ENCODE measurements around the gene XYLB.

XYLB gene

DNA sequence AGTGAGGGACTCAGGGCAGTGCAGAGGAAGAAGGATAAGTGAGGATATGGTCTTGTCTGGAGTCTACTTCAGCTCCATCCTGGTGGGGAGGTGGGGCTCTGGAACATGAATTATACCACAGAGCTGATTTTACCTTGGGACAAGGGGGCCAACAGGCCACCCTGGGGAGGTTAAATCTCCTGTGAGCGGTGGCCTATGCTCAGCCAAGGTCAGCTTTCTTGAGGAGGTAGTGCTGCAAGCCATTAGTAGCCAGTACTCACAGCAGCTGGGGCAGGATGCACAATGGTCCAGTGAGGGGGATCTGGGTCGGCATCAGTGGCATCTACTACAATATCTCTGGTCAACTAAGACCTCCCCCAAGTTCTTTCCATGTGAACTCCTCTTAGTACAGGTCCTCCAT, 49.7 kb downstream of the XYLB start:
- no peak for TF ChIP-seq EZH2 (optimal IDR thresholded peaks at IDR 0.05; ENCODE audit: low read depth, low read length)
- TF ChIP-seq, protein P1, sequence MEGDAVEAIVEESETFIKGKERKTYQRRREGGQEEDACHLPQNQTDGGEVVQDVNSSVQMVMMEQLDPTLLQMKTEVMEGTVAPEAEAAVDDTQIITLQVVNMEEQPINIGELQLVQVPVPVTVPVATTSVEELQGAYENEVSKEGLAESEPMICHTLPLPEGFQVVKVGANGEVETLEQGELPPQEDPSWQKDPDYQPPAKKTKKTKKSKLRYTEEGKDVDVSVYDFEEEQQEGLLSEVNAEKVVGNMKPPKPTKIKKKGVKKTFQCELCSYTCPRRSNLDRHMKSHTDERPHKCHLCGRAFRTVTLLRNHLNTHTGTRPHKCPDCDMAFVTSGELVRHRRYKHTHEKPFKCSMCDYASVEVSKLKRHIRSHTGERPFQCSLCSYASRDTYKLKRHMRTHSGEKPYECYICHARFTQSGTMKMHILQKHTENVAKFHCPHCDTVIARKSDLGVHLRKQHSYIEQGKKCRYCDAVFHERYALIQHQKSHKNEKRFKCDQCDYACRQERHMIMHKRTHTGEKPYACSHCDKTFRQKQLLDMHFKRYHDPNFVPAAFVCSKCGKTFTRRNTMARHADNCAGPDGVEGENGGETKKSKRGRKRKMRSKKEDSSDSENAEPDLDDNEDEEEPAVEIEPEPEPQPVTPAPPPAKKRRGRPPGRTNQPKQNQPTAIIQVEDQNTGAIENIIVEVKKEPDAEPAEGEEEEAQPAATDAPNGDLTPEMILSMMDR (IDR thresholded peaks at IDR 0.05; ENCODE audit: low read length): no peak
- TF ChIP-seq EZH2phosphoT487 (IDR thresholded peaks at IDR 0.05; ENCODE audit: low read length): no peak
- no peaks in the 10 kb centered on the region for H3K36me3 ChIP-seq (replicated peaks; ENCODE audit: insufficient read depth, low read length)
- no peaks in the 10 kb centered on the region for H3K4me1 ChIP-seq (ENCODE audit: low read length)
- H3F3A ChIP-seq (ENCODE audit: insufficient read depth, low read length): no peaks in the 10 kb centered on the region
- H4K20me1 ChIP-seq (ENCODE audit: insufficient read depth, low read length): no peaks in the 10 kb centered on the region
- no peak overlapping the region for H2AFZ ChIP-seq (ENCODE audit: low read length)
- no peak overlapping the region for H3K4me2 ChIP-seq (ENCODE audit: low read depth, low read length)
- no peak for DNase-seq
- H3K9me2 ChIP-seq (replicated peaks; ENCODE audit: insufficient read depth, low read length): no peaks in the 10 kb centered on the region
- H3K9ac ChIP-seq (ENCODE audit: low read length): no peak overlapping the region
- no peaks in the 10 kb centered on the region for H3K79me2 ChIP-seq (ENCODE audit: low read length)
- no peak overlapping the region for H3K4me3 ChIP-seq (ENCODE audit: low read length)
- H3K27me3 ChIP-seq (replicated peaks; ENCODE audit: insufficient read depth, low read length): no peaks in the 10 kb centered on the region
- H3K27ac ChIP-seq (ENCODE audit: low read length): no peak overlapping the region
- H3K9me3 ChIP-seq (replicated peaks; ENCODE audit: insufficient read depth, low read length): no peaks in the 10 kb centered on the region

DNA sequence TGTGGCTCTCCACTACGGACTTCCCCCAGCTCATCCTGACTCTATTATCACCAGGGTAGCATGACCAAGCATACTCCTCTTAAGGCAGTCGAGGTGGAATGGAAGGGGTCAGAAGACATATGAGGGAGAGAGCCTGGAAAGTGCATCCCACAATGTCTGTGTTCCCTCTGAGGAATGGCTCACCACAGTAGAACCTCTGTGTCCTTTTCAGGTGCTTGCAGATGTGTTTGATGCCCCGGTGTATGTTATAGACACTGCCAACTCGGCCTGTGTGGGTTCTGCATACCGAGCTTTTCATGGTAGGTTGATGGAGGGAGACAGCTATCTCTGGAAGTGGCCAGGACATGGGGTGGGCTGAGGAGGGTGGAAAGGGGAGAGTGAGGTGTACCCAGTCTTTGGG, 50.3 kb downstream of the XYLB start:
- H3K36me3 ChIP-seq (replicated peaks; ENCODE audit: insufficient read depth, low read length): no peaks in the 10 kb centered on the region
- no peak overlapping the region for H3K4me2 ChIP-seq (ENCODE audit: low read depth, low read length)
- H2AFZ ChIP-seq (ENCODE audit: low read length): no peak overlapping the region
- no peak overlapping the region for H3K9ac ChIP-seq (ENCODE audit: low read length)
- no peaks in the 10 kb centered on the region for H3K9me2 ChIP-seq (replicated peaks; ENCODE audit: insufficient read depth, low read length)
- no peaks in the 10 kb centered on the region for H3F3A ChIP-seq (ENCODE audit: insufficient read depth, low read length)
- no peaks in the 10 kb centered on the region for H3K27me3 ChIP-seq (replicated peaks; ENCODE audit: insufficient read depth, low read length)
- H3K4me3 ChIP-seq (ENCODE audit: low read length): no peak overlapping the region
- H3K79me2 ChIP-seq (ENCODE audit: low read length): no peaks in the 10 kb centered on the region
- H3K9me3 ChIP-seq (replicated peaks; ENCODE audit: insufficient read depth, low read length): no peaks in the 10 kb centered on the region
- no peak for DNase-seq
- TF ChIP-seq EZH2 (optimal IDR thresholded peaks at IDR 0.05; ENCODE audit: low read depth, low read length): no peak
- TF ChIP-seq, protein P1 (IDR thresholded peaks at IDR 0.05; ENCODE audit: low read length): no peak
- TF ChIP-seq EZH2phosphoT487 (IDR thresholded peaks at IDR 0.05; ENCODE audit: low read length): no peak
- H3K4me1 ChIP-seq (ENCODE audit: low read length): no peaks in the 10 kb centered on the region
- H3K27ac ChIP-seq (ENCODE audit: low read length): no peak overlapping the region
- H4K20me1 ChIP-seq (ENCODE audit: insufficient read depth, low read length): no peaks in the 10 kb centered on the region

DNA sequence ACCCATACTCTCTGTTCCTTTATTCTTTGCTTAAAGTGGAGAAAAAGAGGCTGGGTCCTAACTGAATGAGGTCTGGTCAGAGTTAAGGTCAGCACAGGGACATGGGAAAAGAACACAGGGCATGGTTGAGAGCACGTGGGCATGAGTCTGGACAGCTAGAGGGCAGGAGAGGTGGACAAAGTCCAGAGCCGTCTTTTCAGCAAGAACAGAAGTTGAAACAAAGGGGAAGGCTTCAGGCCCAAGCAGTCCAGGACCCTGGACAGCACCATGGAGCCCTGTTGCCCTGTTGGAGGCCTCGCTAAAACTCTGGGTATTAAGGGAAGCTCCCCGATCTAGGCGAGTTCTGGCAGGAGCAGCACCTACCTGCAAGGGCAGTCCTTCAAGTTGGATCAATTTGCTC, 50.7 kb downstream of the XYLB start:
- H3K36me3 ChIP-seq (replicated peaks; ENCODE audit: insufficient read depth, low read length): no peaks in the 10 kb centered on the region
- H3K4me2 ChIP-seq (ENCODE audit: low read depth, low read length): no peak overlapping the region
- no peaks in the 10 kb centered on the region for H3F3A ChIP-seq (ENCODE audit: insufficient read depth, low read length)
- no peak overlapping the region for H3K27ac ChIP-seq (ENCODE audit: low read length)
- H3K9me2 ChIP-seq (replicated peaks; ENCODE audit: insufficient read depth, low read length): no peaks in the 10 kb centered on the region
- TF ChIP-seq EZH2phosphoT487 (IDR thresholded peaks at IDR 0.05; ENCODE audit: low read length) (no peak), EZH2 (optimal IDR thresholded peaks at IDR 0.05; ENCODE audit: low read depth, low read length) (no peak)
- TF ChIP-seq, protein P1 (IDR thresholded peaks at IDR 0.05; ENCODE audit: low read length): no peak
- no peak overlapping the region for H3K4me3 ChIP-seq (ENCODE audit: low read length)
- no peaks in the 10 kb centered on the region for H3K27me3 ChIP-seq (replicated peaks; ENCODE audit: insufficient read depth, low read length)
- H2AFZ ChIP-seq (ENCODE audit: low read length): no peak overlapping the region
- no peak for DNase-seq
- H3K79me2 ChIP-seq (ENCODE audit: low read length): no peaks in the 10 kb centered on the region
- H4K20me1 ChIP-seq (ENCODE audit: insufficient read depth, low read length): no peaks in the 10 kb centered on the region
- H3K4me1 ChIP-seq (ENCODE audit: low read length): no peaks in the 10 kb centered on the region
- no peak overlapping the region for H3K9ac ChIP-seq (ENCODE audit: low read length)
- H3K9me3 ChIP-seq (replicated peaks; ENCODE audit: insufficient read depth, low read length): no peaks in the 10 kb centered on the region
